Renal cortex interstitium (tissue), 11 donors: ENCODE data around the gene BUB1B. TPM values are rescaled to one million over a fixed set of nuclear protein-coding genes. Genes with fewer than 3 reads are reported as not detected.

Experiments used
- DNase-seq, 11 donors: peaks; one replicate each; pipeline ENCODE4 v3.0.0-alpha.2; 2013; ENCODE audit warnings: low read depth in 9 of 11, low spot score in 4 of 11; ENCODE audit errors: extremely low read depth in 1 of 11
- polyA plus RNA-seq, 3 donors: library from polyadenylated mRNA; unstranded; fragments of 120-200 nt; gene quantifications; one replicate each; pipeline ENCODE4 v1.2.1, GENCODE V29; 2013; ENCODE audit not compliant: insufficient read length in 3 of 3

The BUB1B gene
- polyA plus RNA-seq, 3 donors: 28.0 to 40.1 (median 30.7) TPM

DNA sequence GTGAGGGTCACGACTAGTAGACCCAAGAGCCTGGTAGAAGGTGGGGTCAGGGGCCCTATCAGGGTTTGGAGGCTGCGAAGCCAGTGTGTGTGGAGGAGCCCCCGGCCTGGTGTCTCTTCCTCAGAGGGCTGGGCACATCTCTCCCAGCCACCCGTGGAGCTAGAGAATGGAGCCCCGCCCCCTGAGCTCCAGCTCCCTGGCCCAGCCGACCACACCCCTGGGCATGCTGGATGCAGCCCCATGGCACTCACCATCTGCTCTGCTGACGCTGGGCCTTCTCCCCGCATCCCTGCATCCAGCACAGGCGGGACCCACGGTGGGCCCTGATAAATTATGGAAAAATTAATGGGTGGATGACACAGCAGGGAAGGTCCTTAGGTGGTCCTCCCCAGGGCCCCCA lies 104.5 kb downstream of the BUB1B start:
- DNase-seq: no peak

DNA sequence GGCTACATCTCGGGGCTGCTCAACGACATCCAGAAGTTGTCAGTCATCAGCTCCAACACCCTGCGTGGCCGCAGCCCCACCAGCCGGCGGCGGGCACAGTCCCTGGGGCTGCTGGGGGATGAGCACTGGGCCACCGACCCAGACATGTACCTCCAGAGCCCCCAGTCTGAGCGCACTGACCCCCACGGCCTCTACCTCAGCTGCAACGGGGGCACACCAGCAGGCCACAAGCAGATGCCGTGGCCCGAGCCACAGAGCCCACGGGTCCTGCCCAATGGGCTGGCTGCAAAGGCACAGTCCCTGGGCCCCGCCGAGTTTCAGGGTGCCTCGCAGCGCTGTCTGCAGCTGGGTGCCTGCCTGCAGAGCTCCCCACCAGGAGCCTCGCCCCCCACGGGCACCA lies 105.0 kb downstream of the BUB1B start:
- no peak for DNase-seq

- no peak for DNase-seq
These were observed 106.0 kb downstream of the BUB1B start for GRCh38 chr15:40266828-40267304.

GRCh38 chr15:40267670-40268069 lies 106.8 kb downstream of the BUB1B start:
- DNase-seq: no peak

DNA sequence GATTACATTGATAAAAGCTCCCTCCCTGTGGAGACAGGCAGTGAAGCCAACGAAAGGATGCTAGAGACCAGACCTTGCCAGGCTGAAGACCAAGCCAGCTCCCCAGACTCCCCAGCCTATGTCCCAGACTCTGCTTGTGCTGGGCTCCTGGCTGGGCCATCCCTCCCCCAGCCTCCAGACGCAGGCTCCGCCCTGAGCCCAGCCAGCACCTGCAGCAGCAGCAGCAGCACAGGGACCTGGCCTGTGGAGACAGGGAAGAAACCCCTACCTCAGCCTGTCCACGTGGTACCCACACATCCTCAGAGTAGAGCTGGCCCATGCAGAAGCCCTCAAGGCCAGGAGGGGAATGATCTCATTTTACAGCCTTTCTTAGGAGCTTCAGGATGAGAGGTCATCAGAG lies 108.7 kb downstream of the BUB1B start:
- DNase-seq: no peak

GRCh38 chr15:40270246-40270995 lies 109.6 kb downstream of the BUB1B start:
- no peak for DNase-seq

Other genes with a start within 250 kb of the BUB1B start
- gene GPR176, start 240.8 kb upstream of the BUB1B start, polyA plus RNA-seq: 10 to 100 TPM; 15.0 to 17.1 (median 15.2) TPM
- gene EIF2AK4, start 227.0 kb upstream of the BUB1B start, polyA plus RNA-seq: 10 to 100 TPM; 50.5 to 52.2 (median 50.5) TPM
- 100 to 1,000 TPM; 519 to 629 (median 535) TPM for gene SRP14, start 121.9 kb upstream of the BUB1B start, polyA plus RNA-seq
- gene BMF, start 52.2 kb upstream of the BUB1B start, polyA plus RNA-seq: 10 to 100 TPM; 34.9 to 45.1 (median 41.3) TPM
- 1 to 10 TPM; 4.5 to 6.7 (median 6.1) TPM for gene PAK6, start 78.0 kb downstream of the BUB1B start, polyA plus RNA-seq
- under 1 TPM in 2 of 3 donors, not detected in 1; 0.17 to 0.32 TPM for gene ANKRD63, start 122.0 kb downstream of the BUB1B start, polyA plus RNA-seq
- 10 to 100 TPM in 2 of 3 donors, 1 to 10 TPM in 1; 5.8 to 11.6 (median 10.4) TPM for gene PLCB2, start 146.9 kb downstream of the BUB1B start, polyA plus RNA-seq
- gene INAFM2, start 162.6 kb downstream of the BUB1B start, polyA plus RNA-seq: 10 to 100 TPM; 16.9 to 18.0 (median 17.3) TPM
- 10 to 100 TPM in 1 of 3 donors, 1 to 10 TPM in 2; 3.5 to 10.4 (median 5.0) TPM for gene CCDC9B, start 179.9 kb downstream of the BUB1B start, polyA plus RNA-seq
- gene PHGR1, start 190.0 kb downstream of the BUB1B start, polyA plus RNA-seq: not detected
- under 1 TPM; 0.42 to 0.92 (median 0.50) TPM for gene DISP2, start 197.2 kb downstream of the BUB1B start, polyA plus RNA-seq
- 10 to 100 TPM; 27.9 to 34.6 (median 33.8) TPM for gene KNSTRN, start 221.7 kb downstream of the BUB1B start, polyA plus RNA-seq
- 10 to 100 TPM; 74.5 to 94.5 (median 76.0) TPM for gene IVD, start 244.7 kb downstream of the BUB1B start, polyA plus RNA-seq